Measurements from ENCODE around the gene TNFRSF4.

DNA sequence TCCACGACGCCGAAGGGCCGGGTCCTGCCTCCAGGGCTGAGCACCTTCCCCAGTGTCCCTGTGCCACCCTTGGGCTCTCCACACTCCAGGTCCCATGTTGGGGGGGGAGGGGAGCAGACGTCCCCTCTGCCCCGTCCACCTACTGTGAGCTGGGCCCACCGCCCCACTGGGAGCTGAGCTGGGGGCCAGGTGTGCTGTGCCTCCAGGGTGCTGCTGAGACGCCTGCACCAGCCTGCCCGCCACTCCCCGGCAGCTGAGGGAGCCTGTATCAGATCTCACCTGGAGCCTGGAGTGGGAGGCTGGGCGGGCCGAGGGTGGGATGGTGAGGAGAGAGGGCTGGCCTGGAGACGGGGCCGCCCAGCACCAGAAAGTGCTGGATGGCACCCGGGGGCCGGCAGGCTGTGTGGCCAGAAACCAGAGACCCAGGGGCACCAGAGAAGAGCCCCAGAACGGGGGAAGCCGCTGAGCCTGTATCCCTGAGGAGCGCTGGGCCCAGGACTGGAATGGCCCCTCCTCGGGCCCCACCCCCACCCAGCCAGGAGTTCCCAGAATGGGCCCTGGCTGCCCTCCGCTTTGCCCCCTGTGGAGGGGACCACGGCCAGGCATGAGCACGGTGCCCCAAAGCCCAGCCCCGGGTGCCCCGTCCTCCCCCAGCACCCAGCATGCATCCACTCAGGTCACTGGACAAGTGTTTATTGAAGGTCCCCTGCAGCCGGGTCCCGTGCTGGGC is 11.0 kb downstream of the TNFRSF4 start:
- TF ChIP-seq, protein P1, sequence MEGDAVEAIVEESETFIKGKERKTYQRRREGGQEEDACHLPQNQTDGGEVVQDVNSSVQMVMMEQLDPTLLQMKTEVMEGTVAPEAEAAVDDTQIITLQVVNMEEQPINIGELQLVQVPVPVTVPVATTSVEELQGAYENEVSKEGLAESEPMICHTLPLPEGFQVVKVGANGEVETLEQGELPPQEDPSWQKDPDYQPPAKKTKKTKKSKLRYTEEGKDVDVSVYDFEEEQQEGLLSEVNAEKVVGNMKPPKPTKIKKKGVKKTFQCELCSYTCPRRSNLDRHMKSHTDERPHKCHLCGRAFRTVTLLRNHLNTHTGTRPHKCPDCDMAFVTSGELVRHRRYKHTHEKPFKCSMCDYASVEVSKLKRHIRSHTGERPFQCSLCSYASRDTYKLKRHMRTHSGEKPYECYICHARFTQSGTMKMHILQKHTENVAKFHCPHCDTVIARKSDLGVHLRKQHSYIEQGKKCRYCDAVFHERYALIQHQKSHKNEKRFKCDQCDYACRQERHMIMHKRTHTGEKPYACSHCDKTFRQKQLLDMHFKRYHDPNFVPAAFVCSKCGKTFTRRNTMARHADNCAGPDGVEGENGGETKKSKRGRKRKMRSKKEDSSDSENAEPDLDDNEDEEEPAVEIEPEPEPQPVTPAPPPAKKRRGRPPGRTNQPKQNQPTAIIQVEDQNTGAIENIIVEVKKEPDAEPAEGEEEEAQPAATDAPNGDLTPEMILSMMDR (IDR thresholded peaks at IDR 0.05): no peak
- no peak for TF ChIP-seq POLR2A (IDR thresholded peaks at IDR 0.05)
